ENCODE data around the gene DNAAF6.
A peak's percentile ranks its signal among the peaks of the same experiment; 100 is the strongest.
"Not testable (repeated sequence)": the region's sequence is repeated elsewhere in the genome, so short reads cannot be mapped to it uniquely, and the experiment has no call there.

The DNAAF6 gene

DNA sequence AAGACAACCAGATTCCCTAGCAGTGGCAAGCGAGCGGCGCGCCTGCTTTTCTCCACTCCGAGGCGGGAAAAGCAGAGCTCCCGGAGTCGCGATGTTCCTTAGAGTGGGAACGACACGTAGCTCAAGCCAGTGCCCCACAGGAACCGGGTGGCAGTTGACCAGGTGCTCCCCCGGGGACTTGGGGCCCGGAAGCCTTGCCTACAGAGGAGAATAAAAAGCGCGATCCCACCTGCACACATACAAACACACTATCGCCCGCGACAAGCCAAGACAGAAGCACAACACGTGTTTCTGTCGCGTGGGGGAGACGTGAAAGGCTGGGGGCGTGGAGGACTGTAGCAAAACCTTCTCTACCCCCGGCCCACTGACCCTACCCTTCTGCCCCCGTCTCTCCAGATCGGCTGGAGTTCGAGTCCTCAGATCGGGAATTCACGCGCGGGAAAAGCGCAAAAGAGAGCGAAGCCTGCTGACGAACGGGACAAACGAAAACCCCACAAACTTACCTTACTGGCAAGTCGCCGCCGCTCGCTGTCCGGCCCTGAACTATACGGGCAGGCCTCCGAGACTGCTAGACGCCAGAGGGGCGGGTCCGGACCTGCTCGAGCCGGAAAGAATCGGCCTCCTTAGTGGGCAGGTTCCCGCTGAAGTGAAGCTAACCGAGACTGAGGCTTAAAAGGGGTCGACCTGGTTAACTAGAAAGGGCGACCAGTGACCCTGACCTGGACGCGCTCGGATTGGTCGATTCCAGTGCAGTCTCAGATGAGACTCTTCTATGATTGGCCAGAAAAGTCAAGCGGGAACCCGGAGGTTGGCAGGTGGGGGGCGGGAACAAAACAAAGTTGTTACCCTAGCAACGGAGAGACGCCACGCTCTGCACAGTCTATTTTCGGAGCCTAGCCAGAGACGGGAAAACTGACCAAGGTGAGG, at the start of gene DNAAF6, which contains the start of gene NUP62CL:
TSS of gene DNAAF6 (plus strand) at position 842 of the 927 bp plus-strand sequence. CDS start 6,265 bp downstream, outside the sequence.
TSS of gene NUP62CL (minus strand) at position 664 of the 927 bp plus-strand sequence. CDS start 31,287 bp downstream, outside the sequence.
- peak; percentile 79 for DNase-seq

DNA sequence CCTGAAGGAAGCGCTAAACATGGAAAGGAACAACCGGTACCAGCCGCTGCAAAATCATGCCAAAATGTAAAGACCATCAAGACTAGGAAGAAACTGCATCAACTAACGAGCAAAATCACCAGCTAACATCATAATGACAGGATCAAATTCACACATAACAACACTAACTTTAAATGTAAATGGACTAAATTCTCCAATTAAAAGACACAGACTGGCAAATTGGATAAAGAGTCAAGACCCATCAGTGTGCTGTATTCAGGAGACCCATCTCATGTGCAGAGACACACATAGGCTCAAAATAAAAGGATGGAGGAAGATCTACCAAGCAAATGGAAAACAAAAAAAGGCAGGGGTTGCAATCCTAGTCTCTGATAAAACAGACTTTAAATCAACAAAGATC, 48.8 kb upstream of the DNAAF6 start:
- not testable (repeated sequence) for DNase-seq

DNA sequence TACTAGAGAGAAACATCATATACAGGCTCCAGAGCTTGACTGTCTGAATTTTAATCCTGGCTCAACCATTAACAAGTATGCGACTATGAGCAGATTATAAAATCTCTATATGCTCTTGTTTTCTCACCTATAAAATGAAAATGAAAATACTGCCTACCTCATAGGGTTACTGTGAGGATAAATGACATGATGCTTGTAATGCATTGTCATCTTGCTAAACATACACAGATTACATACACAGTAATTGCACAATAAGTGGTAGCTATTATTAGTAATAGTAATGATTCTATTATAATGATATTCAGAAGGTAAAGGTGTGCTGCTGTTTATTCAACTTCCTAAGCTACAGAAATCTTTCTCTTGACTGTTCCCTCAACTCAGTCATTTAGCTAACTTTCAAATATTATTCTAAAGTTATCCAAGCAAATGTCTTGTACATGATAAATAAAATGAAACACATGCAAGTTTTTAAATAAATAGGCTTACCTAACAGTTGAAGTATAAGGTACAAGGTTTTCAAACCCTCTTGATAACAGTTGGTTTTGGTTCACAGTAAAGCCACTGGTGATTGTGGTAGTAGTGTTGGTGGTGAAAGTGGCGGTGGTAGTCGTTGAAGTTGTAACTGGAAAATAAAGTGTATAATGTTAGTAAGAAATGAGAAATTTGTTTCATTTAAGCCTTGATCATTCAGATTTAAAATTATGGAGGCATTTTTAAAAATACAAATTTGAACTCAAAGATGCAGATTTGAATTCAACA, 39.1 kb upstream of the DNAAF6 start:
- DNase-seq: no peak

DNA sequence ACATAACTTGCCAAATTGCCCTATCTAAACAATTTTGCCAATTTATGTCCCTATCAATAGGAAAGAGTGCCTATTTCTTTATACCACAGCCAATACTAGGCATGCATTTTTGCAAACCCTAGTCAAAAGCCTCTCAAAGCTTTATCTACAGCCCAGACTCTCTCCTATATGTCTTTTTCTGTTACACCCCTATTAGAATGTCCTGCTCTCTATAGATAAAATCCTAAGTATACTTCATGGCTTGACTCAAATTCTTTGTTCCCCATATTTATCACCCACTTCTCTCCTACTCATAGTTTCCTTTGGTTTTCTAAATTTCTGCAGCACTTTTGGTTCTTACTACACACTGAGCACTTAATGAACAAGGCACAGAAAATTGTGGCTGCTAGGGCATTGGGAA, 38.2 kb upstream of the DNAAF6 start:
- DNase-seq: no peak

DNA sequence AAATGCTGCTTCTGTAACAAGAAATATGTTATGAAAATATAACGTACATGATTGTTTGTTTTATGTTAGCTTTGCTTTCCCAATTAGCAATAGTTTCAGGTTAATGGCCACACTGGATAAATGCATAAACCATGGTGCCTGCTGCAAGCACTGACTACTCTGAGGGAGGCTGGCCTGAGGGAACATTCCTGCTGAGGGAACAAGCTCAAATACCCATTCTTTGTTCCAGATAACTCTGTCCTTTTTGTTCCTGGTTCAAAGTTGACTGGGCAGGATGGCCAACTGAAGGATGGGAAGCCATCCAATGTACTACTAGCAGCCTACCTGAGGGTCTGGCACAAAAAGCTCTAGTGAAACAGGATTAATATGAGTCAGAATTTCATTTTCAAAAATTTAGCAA, 37.7 kb upstream of the DNAAF6 start:
- DNase-seq: no peak

DNA sequence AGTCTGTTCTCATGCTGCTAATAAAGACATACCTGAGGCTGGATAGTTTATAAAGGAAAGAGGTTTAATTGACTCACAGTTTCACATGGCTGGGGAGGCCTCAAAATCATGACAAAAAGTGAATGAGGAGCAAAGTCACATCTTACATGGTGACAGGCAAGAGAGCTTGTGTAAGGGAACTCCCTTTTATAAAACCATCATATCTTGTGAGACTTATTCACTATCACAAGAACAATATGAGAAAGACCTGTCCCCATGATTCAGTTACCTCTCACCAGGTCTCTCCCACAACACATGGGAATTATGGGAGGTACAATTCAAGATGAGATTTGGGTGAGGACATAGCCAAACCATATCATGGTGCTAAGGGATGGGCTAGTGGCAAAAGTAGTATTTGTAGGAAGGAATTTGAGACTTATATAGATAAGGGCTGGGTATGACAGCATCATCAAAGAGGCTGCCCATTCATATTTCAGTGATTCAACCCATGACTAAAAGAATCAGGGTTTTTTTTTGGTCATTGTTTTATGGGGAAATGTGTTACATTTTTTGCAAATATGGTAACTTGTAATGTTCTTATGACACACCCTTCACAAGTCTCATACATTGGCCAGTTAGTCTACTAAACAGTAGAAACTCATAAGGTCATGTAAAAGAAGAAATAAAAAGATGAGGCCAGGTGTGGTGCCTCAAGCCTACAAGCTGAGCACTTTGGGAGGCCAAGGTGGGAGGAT, 34.9 kb upstream of the DNAAF6 start:
- no peak for DNase-seq

DNA sequence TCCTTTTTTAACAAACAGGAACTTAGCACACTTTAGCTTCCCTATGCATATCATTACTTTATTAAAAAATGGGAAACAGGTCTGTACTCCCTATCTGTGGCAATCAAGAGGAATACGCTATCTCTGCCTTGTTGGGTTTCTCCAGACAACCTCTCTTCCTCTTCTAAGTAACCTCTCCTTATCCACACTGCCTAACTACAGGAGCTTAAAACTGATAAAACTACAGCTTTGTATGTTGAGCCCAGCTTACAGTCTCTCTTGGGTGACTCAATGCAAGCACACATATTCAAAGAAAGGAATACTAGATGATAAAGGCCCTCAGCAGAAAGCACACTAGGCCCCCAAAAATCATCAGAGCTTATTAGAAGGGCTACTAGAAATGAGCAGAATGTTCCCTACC, 9.1 kb upstream of the DNAAF6 start:
- no peak for DNase-seq

DNA sequence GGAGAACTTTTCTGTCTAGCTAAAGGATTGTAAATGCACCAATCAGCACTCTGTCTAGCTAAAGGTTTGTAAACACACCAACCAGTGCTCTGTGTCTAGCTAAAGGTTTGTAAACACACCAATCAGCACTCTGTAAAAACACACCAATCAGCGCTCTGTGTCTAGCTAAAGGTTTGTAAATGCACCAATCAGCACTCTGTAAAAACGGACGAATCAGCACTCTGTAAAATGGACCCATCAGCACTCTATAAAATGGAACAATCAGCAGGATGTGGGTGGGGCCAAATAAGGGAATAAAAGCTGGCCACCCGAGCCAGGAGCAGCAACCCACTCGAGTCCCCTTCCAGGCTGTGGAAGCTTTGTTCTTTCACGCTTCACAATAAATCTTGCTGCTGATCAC, 8.3 kb upstream of the DNAAF6 start:
- DNase-seq: not testable (repeated sequence)

DNA sequence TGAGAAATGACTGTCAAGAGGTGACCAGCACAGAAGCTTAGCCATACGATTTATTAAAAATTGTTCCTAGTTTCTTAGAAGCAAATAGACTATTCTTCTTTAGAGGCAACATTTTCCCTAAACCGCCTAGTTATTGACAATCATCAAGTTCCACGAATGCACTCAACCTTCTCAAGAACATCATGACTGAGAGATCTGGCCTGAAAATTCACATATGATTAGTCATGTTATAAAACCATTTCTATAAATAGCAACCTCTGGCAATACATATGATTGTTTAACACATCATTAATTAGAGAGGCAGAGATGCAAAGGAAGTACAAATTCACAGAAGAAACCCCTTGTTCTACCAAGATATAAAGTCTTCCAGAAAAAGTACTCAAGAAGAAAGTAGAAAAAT, 6.9 kb upstream of the DNAAF6 start:
- no peak for DNase-seq

DNA sequence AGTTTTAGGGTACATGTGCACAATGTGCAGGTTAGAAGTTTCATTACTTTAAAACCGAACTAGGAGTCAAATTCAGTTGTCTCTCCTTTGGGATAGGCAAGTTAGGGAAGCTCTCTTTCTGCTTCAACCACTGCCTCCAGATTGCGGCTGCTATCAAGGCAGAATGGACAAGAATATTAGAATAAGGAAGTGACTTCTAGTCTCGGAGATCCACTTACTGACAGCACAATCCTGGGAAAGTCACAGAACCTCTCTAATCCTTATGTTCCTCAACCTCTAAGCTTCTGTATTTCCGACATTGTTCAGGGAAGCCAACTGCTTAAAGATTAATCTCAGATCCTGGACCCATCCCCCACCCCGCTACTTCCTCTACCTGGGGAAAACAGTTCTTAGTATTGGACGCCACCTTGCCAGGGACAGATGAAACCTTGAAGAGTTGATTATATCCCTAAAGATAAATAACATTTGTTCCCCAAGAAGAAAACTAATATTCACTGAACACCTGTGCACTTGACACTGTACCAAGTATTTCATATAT, 2.3 kb upstream of the DNAAF6 start:
- DNase-seq: no peak

DNA sequence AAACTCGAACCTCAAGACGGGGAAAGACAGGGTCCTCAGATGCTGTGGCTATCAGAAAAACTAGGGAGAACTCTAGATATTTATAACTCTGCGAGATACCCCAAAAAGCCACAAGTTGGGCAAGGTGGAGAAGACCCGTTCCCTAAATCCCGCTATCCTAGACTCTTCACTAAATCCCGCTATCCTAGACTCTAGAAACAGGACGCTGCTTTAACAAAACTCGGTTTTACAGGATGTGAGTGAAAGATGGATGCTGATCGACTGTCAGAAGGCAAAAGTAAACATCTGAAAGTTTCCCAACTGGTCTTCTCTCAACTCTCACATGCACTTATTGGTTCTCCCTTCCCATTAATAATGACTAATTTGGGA, 270 bp downstream of the DNAAF6 start:
- DNase-seq: peak; percentile 36

DNA sequence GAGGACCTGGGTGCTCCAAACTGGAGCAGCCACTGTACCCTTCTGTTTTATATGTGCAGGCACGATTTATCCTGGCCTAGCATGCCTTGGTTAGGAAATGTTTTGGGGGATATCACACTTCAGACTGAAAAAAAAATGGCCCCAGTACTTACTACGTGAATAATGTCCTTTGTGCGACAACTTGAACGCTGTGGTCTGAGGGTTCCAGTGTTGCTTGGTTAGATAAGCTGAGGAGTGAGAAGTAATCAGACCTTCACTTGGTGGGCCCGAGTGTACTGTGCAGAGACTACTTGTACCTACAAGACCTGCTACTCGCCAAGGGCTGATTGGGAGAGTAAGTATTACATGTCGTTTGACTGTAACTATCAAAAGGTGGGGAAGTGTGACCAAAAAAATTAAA, 678 bp downstream of the DNAAF6 start:
- DNase-seq: no peak

DNA sequence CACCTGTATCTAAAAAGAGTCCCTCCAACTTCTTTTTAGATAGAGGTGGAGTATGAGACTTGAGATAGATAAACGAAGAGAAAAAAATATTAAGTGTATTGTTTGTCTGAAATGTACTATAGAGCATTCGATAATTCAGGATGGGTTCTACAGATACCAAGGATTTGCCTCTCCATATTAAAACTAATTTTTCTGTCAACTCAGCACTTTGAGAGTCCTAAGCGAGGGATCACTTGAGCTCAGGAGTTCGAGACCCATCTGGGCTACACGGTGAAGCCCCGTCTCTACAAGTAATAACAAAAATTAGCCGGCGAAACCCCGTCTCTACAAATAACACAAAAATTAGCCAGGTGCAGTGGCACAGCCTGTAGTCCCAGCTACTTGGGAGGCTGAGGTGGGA, 1.5 kb downstream of the DNAAF6 start:
- no peak for DNase-seq

DNA sequence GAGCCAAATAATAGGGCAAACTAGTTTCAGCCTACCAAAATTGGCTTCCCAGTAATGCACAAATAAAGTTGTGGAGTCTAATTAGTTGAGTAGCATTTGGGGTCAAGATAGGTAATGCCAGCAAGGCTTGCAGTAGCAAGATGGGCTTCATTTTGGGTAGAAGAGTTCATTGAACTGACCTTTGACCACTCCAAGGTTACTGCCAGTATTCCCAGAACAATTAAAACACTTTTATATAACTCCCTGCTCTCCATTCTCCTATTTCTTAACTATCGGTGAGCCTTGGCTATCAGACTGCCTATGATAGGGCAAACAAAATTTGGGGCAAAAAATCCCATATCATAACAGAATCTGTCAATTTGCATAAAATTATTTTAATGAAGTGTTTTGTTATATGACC, 7.1 kb downstream of the DNAAF6 start:
- DNase-seq: no peak

DNA sequence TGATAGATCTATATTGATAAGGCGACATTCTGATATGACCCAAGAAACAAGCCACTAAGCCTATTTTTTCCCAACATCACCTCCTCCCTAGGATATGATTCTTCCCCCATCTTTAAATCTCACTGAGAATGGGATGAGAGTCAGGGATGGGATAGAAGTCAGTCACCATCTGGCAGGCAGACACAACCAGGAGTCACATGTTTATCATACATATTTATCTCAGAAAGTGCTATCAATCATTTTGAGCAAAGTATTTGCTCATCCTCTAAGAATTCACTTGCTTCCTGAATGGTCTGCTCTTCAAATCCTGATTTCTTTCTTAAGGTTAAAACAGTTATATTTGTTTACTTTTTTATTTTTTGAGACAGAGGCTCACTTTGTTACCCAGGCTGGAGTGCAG, 20.3 kb downstream of the DNAAF6 start:
- DNase-seq: no peak

DNA sequence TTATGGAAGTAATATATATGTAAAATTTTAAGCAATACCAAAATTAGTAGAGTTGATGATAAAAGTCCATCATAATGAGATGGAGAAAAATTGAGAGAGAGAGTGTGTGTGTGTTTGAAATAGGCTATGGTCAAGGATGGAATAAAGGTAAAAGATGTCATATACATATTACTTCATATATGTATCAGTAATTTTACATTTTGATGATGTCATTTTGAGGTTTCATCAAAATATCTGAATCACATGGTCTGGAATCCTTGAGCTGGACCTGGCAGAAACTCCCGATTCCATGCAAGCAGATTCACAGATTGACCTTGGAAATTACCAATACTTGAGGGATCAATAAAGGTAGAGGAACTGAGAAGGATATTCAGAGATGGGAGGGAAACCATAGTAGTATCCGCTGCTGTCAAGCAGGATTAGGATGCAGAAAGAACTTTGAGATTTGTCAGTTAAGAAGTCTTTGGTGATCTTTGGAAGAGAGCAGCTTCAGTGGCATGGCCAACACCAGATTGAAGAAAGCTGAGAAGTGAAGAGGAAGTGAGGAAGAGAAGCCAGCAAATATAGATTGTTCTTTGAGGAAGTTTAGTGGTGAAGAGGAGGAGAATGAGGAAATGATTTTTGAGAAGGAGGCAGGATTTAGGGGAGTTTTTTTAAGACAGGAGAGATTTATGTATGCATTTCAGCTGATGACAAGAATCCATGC, 21.5 kb downstream of the DNAAF6 start:
- no peak for DNase-seq

DNA sequence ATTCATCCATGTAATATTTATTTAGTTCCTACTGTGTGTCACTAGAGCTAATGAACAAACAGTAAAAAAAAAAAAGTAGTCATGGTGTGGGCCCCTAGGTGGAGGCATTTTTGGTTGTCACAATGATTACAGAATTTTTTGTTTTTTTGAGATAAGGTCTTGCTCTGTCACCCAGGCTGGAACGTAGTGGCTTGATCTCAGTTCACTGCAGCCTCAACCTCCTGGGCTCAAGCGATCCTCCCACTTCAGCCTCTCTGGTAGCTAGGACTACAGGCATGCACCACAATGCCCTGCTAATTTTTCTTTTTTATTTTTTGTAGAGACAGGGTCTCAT, 22.0 kb downstream of the DNAAF6 start:
- DNase-seq: no peak

DNA sequence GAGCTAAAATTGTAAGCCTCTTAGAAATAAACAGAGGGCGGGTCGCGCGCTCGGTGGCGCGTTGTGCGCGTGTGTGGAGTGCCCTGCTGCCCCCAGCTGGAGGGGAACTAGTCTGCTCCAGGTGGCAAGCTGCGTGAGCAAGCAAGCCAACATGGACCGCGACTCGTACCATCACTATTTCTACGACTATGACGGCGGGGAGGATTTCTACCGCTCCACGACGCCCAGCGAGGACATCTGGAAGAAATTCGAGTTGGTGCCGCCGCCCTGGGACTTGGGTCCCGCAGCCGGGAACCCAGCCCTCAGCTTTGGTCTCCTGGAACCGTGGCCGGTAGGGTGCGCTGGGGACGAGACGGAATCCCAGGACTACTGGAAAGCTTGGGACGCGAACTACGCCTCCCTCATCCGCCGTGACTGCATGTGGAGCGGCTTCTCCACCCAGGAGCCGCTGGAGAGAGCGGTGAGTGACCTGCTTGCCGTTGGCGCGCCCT, 66.1 kb downstream of the DNAAF6 start:
- DNase-seq: no peak

DNA sequence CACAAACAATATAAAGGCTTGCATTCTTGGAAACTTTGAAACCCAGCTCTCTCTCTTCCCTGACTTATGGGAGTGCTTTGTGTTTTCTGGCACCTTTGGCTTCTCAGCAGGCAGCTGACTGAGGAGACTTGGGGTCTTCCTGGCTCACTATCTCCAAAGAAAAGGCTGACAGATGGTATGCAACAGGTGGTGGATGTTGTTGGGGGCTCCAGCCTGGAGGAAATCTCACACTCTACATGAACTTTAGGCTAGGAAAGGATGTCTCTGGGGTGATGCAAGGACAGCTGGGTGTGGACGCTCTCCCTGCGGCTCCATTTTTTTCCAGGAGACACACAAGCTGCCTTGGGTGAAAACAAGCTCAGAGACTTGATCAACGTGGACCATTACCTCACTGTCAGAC, 67.4 kb downstream of the DNAAF6 start:
- DNase-seq: no peak

DNA sequence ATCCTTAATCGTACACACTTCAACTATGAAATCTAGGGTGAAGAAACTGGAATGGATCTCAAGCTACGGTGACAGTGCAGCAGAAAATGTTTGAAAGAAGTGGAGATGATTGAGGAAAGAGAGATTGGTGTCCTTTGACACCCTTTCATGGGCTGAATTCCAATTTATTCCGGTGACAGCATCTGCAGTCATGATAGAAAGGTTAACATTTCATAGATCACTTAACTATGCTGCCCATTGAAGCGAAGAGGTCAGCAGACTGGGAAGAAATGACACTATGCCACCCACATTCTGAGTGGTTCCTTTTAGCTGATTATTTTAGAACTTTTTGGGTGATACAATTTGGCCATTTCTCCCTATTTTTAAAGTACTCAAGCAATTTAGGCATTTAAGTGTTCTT, 82.3 kb downstream of the DNAAF6 start:
- no peak for DNase-seq

DNA sequence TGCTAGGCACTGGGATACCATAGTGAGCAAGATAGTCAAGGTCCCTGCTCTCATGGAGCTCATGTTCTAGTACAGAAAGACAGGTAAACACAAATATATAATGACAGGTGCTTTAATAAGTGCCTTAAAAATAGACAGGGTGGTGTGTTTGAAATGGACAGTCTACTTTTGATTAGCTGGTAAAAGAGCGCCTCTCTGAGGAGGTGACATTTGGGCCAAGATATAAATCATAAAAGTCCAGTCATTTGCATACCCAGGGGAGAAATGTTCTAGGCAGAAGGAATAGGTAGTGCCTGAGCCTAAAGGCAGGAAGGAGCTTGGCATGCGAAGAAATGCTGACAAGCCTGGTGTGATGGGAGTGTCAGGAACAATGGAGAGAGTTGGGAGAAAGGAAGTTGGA, 83.6 kb downstream of the DNAAF6 start:
- no peak for DNase-seq

DNA sequence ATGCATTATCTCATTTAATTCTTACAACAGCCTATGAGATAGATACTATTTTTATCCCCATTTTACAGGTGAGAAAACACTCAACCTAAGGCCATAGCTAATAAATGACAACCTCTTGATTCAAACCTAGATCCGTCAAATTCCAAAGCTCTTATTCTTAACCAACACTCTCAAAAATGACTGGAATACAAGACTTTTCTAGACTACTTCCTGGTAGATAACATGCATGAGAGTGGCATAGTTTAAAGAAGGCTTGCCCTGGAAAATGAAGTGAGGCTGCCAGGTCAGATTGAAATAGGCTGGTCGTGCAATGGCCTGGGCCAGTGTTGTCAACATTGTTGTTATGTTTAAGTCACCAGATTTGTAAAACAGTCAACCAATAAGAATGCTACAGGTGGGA, 86.6 kb downstream of the DNAAF6 start:
- no peak for DNase-seq
